ENCODE results near the gene ZNF497. TPM values are rescaled to one million over a fixed set of nuclear protein-coding genes. Genes with fewer than 3 reads are reported as not detected.

Gene ZNF497
- total and polyA plus RNA-seq, 4 donors = 3.7 to 9.1 (median 5.9) TPM

- no peak overlapping the region for H3K27ac ChIP-seq (ENCODE audit: low read depth, low read length)
- no peaks in the 10 kb centered on the region for H3K9me3 ChIP-seq (ENCODE audit: control insufficient read depth, insufficient read depth, low read length)
- no peaks in the 10 kb centered on the region for H3K4me1 ChIP-seq (ENCODE audit: control insufficient read depth, insufficient read depth, low read length)
- WGBS (ENCODE audit: insufficient coverage) = 74% methylated on average over 15 of the region's 15 CpGs
- DNase-seq (ENCODE audit: low read depth in 4 of 6, low spot score in 6 of 6) = no peak
- H3K36me3 ChIP-seq (ENCODE audit: control insufficient read depth, insufficient read depth, low read length) = peaks cover 21% of the 10 kb centered on the region
- no peak overlapping the region for H3K4me3 ChIP-seq (ENCODE audit: low read depth, low read length)
- H3K27me3 ChIP-seq (ENCODE audit: control insufficient read depth, insufficient read depth, low read length) = no peaks in the 10 kb centered on the region
Observed at GRCh38 chr19:58372311-58373133, 10.0 kb upstream of the ZNF497 start.

GRCh38 chr19:58368561-58369360 is 6.2 kb upstream of the ZNF497 start:
- Histone ChIP-seq H3K9me3 (ENCODE audit: control insufficient read depth, insufficient read depth, low read length) (no peaks in the 10 kb centered on the region), H3K27me3 (ENCODE audit: control insufficient read depth, insufficient read depth, low read length) (no peaks in the 10 kb centered on the region), H3K4me1 (ENCODE audit: control insufficient read depth, insufficient read depth, low read length) (no peaks in the 10 kb centered on the region), H3K36me3 (ENCODE audit: control insufficient read depth, insufficient read depth, low read length) (peaks cover 41% of the 10 kb centered on the region), H3K27ac (ENCODE audit: low read depth, low read length) (no peak overlapping the region), H3K4me3 (ENCODE audit: low read depth, low read length) (no peak overlapping the region)
- WGBS (ENCODE audit: insufficient coverage) = 78% methylated on average over 65 of the region's 68 CpGs
- DNase-seq (ENCODE audit: low read depth in 4 of 6, low spot score in 6 of 6) = no peak

- Histone ChIP-seq H3K4me1 (ENCODE audit: control insufficient read depth, insufficient read depth, low read length) (peaks cover 5% of the 10 kb centered on the region), H3K4me3 (ENCODE audit: low read depth, low read length) (no peak overlapping the region), H3K27ac (ENCODE audit: low read depth, low read length) (no peak overlapping the region), H3K27me3 (ENCODE audit: control insufficient read depth, insufficient read depth, low read length) (no peaks in the 10 kb centered on the region), H3K36me3 (ENCODE audit: control insufficient read depth, insufficient read depth, low read length) (peaks cover 41% of the 10 kb centered on the region), H3K9me3 (ENCODE audit: control insufficient read depth, insufficient read depth, low read length) (no peaks in the 10 kb centered on the region)
- DNase-seq (ENCODE audit: low read depth in 4 of 6, low spot score in 6 of 6) = peak in 1 of 6 donors; percentile 61
- 42% methylated on average over 106 of the region's 106 CpGs for WGBS (ENCODE audit: insufficient coverage)
Observed at GRCh38 chr19:58367698-58368454, 5.3 kb upstream of the ZNF497 start.

GRCh38 chr19:58366585-58367430 is 4.3 kb upstream of the ZNF497 start:
- Histone ChIP-seq H3K9me3 (ENCODE audit: control insufficient read depth, insufficient read depth, low read length) (no peaks in the 10 kb centered on the region), H3K27ac (ENCODE audit: low read depth, low read length) (no peak overlapping the region), H3K27me3 (ENCODE audit: control insufficient read depth, insufficient read depth, low read length) (no peaks in the 10 kb centered on the region), H3K4me3 (ENCODE audit: low read depth, low read length) (no peak overlapping the region), H3K36me3 (ENCODE audit: control insufficient read depth, insufficient read depth, low read length) (peaks cover 41% of the 10 kb centered on the region), H3K4me1 (ENCODE audit: control insufficient read depth, insufficient read depth, low read length) (peaks cover 10% of the 10 kb centered on the region)
- WGBS (ENCODE audit: insufficient coverage) = 92% methylated on average over 30 of the region's 32 CpGs
- no peak for DNase-seq (ENCODE audit: low read depth in 4 of 6, low spot score in 6 of 6)

GRCh38 chr19:58364146-58364545 is 1.6 kb upstream of the ZNF497 start:
- H3K9me3 ChIP-seq (ENCODE audit: control insufficient read depth, insufficient read depth, low read length) = no peaks in the 10 kb centered on the region
- DNase-seq (ENCODE audit: low read depth in 4 of 6, low spot score in 6 of 6) = no peak
- H3K27ac ChIP-seq (ENCODE audit: low read depth, low read length) = no peak overlapping the region
- H3K27me3 ChIP-seq (ENCODE audit: control insufficient read depth, insufficient read depth, low read length) = no peaks in the 10 kb centered on the region
- peaks cover 39% of the 10 kb centered on the region for H3K36me3 ChIP-seq (ENCODE audit: control insufficient read depth, insufficient read depth, low read length)
- H3K4me1 ChIP-seq (ENCODE audit: control insufficient read depth, insufficient read depth, low read length) = peaks cover 18% of the 10 kb centered on the region
- H3K4me3 ChIP-seq (ENCODE audit: low read depth, low read length) = no peak overlapping the region
- WGBS (ENCODE audit: insufficient coverage) = 91% methylated on average over 5 of the region's 5 CpGs

GRCh38 chr19:58361900-58362271 is 665 bp downstream of the ZNF497 start:
- WGBS (ENCODE audit: insufficient coverage) = 1% methylated on average over 26 of the region's 28 CpGs
- H3K27ac ChIP-seq (ENCODE audit: low read depth, low read length) = peak overlapping the region; percentile 98
- no peak for DNase-seq (ENCODE audit: low read depth in 4 of 6, low spot score in 6 of 6)

GRCh38 chr19:58357481-58358145 is 4.9 kb downstream of the ZNF497 start:
- no peak for DNase-seq (ENCODE audit: low read depth in 4 of 6, low spot score in 6 of 6)
- no peak overlapping the region for H3K4me3 ChIP-seq (ENCODE audit: low read depth, low read length)
- H3K4me1 ChIP-seq (ENCODE audit: control insufficient read depth, insufficient read depth, low read length) = peaks cover 27% of the 10 kb centered on the region
- no peak overlapping the region for H3K27ac ChIP-seq (ENCODE audit: low read depth, low read length)
- H3K9me3 ChIP-seq (ENCODE audit: control insufficient read depth, insufficient read depth, low read length) = no peaks in the 10 kb centered on the region
- H3K27me3 ChIP-seq (ENCODE audit: control insufficient read depth, insufficient read depth, low read length) = peaks cover 9% of the 10 kb centered on the region
- 63% methylated on average over 15 of the region's 19 CpGs for WGBS (ENCODE audit: insufficient coverage)
- H3K36me3 ChIP-seq (ENCODE audit: control insufficient read depth, insufficient read depth, low read length) = peaks cover 61% of the 10 kb centered on the region

More at GRCh38 chr19:58361900-58362271, 665 bp downstream of the ZNF497 start:
- Histone ChIP-seq H3K27me3 (ENCODE audit: control insufficient read depth, insufficient read depth, low read length) (peaks cover 5% of the 10 kb centered on the region), H3K36me3 (ENCODE audit: control insufficient read depth, insufficient read depth, low read length) (peaks cover 39% of the 10 kb centered on the region), H3K4me3 (ENCODE audit: low read depth, low read length) (peak overlapping the region; percentile 92), H3K4me1 (ENCODE audit: control insufficient read depth, insufficient read depth, low read length) (peaks cover 29% of the 10 kb centered on the region), H3K9me3 (ENCODE audit: control insufficient read depth, insufficient read depth, low read length) (no peaks in the 10 kb centered on the region)

- H3K27me3 ChIP-seq (ENCODE audit: control insufficient read depth, insufficient read depth, low read length) = peaks cover 9% of the 10 kb centered on the region
- peak in 2 of 6 donors; percentile 32 to 39 for DNase-seq (ENCODE audit: low read depth in 4 of 6, low spot score in 6 of 6)
- WGBS (ENCODE audit: insufficient coverage) = 52% methylated on average over 75 of the region's 75 CpGs
Observed at GRCh38 chr19:58356766-58357480, 5.6 kb downstream of the ZNF497 start.

More at GRCh38 chr19:58356766-58357480, 5.6 kb downstream of the ZNF497 start:
- H3K9me3 ChIP-seq (ENCODE audit: control insufficient read depth, insufficient read depth, low read length) = no peaks in the 10 kb centered on the region
- H3K27ac ChIP-seq (ENCODE audit: low read depth, low read length) = no peak overlapping the region
- peaks cover 25% of the 10 kb centered on the region for H3K4me1 ChIP-seq (ENCODE audit: control insufficient read depth, insufficient read depth, low read length)
- peaks cover 64% of the 10 kb centered on the region for H3K36me3 ChIP-seq (ENCODE audit: control insufficient read depth, insufficient read depth, low read length)
- no peak overlapping the region for H3K4me3 ChIP-seq (ENCODE audit: low read depth, low read length)
